GM18519 (cell line): Measurements from ENCODE around the gene SUN5.

Experiments
- ATAC-seq: cut with Tn5 transposase; IDR thresholded peaks from one replicate; pipeline ENCODE4 v1.9.1; 2021; ENCODE audit warnings: mild to moderate bottlenecking, moderate library complexity; ENCODE audit not compliant: unreplicated experiment, low FRiP score

Gene SUN5

DNA sequence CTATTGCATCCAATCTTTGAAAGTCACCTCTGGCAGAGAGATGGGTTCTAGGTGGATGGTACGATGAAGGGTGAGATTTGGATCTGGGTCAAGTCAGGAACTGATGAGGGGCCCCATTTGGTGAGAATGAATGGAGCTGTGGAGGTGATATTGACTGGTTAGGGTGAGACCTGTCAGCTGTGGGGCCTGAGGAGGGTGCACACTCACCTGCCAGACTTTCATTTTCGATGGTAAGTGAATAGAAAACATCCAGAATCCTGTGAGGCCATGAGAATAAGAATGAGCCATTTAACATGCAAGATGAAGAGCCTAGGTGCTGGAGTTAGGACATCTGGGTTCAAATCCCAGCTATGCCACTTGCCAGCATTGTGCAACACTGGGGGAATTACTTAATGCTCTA, 6.8 kb downstream of the SUN5 start:
- ATAC-seq: no peak

DNA sequence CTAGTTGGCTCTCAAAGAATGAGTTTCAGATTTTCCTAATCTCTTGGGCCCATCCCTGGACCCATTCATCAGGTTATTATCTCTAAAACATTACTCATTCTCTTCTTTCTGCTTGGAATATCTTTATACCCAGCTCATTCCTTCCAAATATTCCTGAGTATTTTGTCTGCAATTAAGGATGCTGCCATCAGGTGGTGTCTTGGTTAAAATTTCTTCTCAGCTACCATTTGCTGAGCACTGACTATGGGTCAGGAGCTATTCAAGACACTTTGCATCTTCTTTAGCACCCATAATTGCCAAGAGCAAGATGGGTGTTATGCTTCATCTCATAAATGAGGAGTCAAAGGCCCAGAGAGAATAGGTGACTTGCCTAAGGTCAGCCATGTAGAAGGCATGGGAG, 8.4 kb downstream of the SUN5 start:
- ATAC-seq: no peak

DNA sequence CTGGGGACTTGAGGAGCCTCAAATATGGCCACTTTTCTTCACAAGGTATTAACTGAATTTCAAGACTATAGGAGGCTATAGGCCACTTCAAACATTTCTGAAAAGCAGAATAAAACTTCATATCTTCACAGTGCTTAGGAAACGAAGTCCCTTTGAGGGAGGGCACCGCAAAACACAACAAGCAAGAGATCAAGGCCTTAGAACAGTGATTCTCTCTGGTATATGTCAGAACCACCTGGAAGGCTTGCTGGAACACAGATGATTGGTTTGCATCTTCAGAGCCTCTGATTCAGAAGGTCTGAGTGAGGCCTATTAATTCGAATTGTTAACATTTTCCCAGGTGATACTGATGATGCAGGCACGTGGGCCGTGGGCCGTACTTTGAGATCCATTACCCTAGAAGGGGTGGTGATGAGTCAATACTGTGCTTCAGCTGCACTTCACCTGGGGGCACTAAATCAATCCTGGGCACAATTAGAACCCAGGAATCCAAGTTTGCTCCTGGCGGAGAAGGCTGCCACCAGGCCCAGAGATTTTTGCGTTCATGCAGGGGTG, 10.7 kb downstream of the SUN5 start:
- no peak for ATAC-seq

DNA sequence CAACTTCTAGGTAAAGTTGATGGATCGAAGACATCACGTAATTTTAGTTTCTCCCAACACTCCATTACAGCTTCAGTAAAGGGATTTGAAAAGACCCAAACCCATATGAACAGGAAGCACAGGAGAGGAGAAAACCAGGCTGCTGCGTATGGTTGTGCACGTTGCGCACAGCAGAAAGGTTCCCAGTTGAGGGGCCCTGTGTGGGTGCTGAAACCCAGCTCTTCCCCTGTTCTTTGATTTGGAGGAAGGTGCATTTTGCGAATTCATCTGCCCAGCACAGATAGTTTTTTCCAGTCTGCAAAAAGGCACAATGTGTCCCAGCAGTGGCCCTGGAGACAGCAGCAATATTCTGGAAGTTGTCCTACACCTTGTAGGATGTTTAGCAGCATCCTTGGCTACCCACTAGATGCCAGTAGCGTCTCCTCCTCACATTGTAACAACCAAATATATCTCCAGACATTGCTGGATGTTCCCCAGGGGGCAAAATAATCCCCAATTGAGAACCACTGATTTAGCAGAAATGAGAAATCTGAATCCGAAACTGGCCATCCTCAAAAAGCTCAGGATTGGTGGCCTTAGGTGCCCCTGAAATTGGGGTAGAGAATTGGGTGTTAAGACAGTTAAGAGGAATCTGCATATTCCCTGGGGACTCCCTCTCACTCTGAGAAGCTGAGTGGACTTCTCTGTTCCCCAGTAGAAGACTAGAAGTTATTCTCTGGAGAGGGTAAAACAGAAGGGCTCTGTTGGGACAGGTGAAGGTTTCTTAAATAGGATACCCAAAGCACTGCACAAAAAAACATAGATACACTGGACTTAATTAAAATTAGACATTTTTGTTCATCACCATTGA, 12.2 kb downstream of the SUN5 start:
- no peak for ATAC-seq

DNA sequence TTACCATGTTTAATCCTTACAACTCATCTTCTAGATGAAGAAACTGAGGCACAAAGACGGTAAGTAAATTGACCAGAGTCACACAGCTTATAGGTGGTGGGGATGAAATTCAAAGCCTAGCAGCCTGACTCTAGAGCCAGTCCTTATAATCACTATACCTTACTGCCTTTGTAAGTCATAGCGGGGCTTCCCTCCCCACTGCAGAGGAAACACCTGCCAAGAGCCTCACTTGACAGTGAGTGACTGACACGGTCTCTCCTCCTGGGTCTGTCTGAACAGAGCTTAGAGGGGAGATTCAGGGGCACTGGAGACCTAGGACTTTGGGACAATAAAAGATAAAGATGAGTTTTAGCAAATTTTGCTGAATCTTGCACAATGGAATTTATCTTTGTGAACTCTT, 12.8 kb downstream of the SUN5 start:
- ATAC-seq: no peak

DNA sequence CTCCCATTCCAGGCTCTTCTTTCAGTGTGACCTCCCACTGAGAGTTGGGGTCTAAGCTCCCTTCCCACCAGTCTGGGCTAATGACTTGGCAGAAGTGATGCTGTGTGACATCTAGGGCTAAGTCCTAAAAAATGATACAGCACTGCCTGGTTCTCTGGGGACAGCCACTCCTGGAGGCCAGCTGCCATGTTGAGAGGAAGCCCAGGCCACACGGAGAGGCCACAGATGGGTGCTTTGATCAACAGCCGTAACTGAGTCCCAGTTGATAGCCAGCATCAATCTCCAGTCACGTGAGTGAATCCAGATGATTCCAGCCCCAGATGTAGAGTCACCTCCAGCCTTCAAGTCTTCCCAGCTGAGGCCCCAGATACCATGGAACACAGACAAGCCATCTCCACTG, 13.8 kb downstream of the SUN5 start:
- no peak for ATAC-seq

DNA sequence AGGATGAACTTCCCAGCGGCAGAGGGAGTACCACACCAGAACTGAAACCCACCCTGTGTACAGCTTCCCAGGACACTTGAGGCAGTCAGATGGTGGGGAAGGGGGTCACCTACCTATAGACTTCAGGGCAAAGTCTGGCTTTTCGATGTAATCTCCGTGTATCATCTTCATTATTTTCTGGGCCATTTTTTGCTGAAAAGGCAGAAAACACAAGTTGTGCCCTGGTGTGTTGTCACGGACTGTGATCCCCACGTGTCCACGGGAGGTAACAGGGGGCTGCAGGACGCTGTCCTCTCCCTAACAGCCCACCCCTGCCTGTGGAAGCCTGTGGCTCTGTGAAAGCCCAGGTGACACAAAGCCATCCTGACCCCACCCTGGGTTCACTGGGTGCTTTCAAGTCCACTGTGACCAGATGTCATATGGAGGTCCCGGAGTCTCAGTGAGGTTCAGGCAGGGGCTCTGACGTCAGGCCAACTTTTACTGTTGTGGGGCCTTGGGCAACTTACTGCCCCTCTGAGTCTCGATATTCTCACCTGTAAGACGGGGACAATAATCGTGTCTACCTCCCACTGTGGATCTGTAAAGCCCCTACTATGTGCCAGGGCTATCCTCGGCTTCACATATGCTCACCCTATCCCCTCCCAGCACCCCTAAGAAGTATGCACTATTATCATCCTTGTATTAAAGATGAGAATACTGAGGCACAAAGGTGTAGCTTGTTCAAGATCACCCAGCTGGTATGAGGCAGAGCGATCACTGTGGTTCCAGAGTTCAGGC, 14.5 kb downstream of the SUN5 start:
- ATAC-seq: no peak

DNA sequence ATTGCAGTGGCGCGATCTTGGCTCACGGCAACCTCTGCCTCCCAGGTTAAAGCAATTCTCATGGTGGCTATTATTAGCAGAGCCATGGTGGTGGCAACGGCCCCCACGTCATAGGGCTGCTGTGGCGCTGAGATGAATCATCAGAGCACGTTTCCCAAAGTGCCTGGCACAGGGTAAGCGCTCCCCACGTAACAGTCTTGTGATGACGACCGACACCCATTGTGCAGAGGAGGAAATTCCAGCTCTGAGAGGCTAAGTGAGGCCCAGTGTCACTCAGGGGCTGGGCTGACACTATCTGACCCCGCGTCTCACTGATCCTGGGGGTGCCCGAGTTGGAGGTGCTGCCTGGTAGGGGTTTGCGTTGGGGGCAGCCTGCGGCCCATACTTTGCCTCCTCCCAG, 16.2 kb downstream of the SUN5 start:
- ATAC-seq: no peak

DNA sequence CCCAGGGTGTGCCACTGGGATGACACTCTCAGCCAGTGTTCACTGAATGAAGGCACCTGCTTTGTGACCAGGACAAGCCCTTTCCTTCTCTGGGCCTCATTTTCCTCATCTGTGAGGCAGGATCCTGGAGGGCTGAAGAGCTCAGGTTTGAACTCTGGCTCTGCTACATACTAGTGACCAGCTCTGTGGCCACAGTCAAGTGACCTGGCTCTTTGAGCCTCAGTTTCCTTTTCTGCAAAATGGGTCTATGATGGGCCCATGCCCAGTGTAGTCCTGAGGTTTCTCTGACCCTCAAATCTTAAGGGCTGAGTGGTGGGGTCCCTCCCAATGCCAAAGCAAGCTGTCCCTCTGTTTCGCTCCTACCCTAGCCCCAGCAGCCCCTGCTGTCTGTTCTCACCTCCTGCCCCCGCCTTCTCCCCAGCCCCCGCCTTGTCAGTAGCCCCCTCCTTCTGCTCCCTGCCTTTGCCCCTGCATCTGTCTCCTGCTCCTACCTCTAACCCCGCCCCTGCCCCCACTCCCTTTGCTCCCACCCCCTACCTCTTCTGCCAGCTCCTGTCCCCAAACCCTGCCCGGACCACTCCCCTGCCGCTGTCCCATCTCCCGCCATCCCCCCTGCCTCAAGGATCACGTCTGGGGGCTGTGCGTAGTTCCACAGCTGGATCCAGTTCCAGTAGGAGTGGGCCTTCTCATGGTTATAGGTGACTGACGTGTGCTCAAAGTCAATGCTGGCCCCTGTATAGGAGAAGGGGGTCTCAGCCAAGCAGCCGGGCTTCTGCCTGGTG, 17.0 kb downstream of the SUN5 start:
- no peak for ATAC-seq

DNA sequence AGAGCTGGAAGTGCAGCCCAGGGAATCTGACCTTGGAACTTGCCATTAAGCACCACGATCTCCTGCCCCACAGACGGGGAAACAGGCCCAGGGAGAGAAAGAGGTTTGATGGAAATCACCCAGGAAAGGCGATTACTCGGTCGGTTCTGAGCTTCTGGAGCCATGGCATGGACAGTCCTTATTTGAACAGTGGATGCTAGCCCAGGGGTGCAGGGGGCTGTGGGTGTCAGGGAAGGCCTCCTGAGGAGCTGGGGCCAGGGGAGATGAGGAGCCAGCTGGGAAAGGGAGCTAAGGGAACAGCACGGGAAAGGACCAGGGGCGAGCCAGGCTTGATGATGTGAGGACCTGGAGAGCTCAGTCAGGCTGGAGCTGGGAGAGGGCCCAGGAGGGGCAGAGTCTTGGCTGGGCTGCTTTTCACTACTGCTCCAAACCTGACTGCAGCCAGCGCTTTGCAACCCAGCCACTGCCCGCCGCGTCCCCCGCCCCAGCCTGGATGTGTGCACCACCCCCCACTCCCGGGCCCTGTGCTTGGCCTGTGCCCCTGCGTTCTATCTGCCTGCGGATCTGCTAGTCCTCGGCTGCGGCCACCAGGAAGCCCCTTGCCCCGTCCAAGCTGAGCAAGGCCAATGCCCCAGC, 17.8 kb downstream of the SUN5 start:
- ATAC-seq: no peak

DNA sequence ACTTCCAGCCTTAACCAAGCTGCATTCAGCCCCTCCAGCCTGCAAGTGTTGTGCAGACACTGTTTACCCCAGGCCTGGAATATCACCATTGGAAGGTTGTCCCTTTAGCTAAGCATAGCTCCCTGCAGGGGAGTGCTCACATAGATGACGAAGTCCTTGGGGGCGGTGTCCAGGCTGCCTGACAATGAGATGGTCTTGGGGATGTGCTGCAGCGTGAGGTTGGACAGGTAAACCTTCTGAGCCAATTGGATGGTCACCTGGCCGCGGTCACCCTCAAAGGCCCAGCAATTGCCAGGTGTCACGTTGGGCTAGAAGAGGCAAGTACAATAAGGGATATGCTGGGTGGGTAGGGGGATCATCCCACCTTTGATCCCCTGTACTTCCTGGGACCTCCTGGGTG, 18.6 kb downstream of the SUN5 start:
- no peak for ATAC-seq

DNA sequence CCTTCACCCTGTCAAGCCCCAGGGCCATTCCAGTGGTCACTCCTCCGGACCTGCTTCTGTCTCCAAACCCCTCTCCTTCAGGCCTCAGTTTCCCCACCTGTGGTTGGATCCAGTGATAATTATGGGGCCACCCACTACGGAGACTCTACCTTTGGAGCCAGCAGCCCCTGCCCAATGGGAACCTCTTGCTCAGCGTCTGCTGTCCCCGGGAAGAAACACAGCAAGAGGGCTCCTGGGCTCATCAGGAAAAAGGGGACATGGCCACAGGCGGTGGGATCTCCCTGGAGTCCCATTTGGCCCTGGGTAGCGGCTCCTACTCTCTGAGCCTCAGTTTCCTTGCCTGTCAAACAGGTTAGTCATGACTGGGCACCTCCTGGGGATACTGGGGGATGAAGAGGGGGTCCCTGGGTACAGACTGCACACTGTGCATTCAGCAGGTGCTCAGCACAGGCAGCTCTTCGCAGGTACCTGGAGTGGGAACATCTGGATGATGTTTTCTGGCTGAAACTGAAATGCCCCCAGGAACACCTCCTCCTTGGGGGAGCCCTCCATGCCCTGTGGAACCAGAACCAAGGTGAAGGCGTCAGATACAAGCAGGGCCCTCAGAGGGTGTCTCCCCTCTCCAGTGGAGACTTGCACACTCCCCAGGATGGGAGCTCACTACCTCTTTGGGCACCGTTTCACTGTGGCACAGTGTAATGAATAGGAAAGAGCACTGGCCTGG, 19.4 kb downstream of the SUN5 start:
- no peak for ATAC-seq

DNA sequence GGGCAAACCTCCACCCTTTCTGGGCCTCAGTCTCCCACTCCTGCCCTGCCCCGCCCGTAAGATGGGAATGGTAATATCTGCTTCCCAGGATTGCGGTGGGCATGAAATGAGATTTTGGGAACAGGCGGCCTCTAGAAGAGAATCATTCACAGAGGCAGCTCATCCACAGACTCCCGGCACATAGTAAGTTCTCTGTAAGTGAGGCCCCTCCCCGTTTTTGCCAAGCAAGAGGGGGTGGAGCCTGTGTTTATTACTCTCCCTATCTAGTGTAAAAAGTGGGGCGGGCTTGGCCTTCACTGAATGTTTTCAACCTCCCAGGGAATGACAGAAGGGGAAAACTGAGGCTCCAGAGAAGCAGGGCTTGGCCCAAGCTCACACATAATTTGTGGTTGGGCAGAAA, 20.0 kb downstream of the SUN5 start:
- no peak for ATAC-seq

DNA sequence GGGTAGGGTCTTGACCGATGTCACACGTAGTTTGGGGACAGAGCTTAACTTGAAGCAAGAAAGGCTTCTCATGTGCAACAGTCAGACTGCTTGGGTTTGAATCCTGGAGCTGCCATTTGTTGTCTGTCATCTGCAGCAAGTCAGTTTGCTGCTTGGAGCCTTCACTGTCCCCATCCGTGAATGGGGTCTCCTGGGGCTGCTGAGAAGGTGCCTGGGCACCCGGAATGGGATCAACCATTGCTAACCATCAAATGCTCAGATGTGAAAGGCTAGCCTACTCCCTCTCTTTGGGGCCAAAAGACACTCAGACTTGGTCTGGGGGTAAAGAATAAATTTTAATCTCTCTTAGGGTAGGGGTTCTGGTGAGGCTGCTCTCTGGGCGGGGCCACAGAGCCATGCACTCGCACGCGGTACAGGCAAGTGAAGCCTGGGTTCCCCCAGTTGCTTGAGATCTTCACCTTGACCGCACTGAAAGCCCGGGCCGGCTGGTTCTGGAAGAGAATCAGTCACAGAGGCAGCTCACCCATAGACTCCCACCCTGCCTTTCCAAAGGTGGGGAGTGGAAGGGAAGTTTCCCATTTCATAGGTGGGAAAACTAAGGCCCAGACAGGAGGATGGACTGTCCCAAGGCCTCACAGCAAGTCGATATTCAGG, 20.6 kb downstream of the SUN5 start:
- no peak for ATAC-seq

DNA sequence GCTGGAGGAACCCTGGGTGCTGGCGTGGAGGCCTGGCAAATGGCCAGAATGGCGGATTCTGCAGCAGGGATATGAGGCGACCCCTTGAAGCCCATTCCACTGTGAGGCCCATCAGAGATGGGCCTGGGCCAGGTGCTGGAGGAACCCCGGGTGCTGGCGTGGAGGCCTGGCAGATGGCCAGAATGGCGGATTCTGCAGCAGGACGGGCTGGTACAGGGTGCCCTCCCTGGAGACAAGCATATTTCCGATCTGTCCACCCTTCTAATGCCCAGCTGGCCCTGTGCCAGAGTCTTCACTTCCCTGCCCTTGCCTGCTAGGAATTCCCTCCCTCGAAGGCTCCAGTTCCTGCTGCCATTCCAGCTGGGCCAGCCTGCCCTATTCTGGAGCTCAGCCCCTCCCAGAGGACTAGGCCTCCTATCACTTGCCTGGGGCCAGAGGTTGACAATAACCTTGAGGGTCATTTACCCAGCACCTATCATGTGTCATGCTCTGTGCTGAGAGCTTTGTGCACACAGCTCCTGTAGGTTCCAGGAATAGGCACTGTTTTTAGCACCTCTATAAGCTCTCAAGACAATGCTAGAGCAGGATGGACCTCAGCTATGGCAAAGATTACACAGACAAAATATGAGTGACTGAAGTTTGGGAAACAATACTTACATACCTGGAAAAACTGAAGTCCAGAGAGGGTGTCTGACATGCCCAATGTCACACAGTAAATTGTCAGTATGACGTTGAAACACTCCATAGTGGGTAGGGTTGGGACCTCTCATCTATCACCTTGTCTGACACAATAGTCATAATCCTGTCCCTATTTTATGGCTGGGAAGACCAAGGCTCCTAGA, 21.4 kb downstream of the SUN5 start:
- no peak for ATAC-seq

DNA sequence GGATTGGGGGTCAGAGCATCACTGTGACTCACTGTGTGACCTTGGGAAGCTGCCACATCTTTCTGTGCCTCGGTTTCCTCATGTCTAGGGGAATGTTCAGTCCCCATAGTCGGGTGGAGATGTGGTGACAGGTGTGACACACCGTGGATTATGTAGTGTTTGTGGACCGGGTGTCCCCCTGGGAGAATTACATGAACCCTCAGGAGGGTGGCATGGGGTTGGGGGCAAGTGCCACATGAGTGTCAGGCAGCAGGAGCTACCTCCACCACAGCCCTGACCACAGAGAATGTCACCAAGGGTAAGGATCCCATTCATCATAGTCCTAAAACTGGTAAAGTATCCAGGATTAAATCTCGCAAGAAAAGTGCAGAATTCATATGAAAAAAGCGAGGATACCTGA, 23.2 kb downstream of the SUN5 start:
- no peak for ATAC-seq

DNA sequence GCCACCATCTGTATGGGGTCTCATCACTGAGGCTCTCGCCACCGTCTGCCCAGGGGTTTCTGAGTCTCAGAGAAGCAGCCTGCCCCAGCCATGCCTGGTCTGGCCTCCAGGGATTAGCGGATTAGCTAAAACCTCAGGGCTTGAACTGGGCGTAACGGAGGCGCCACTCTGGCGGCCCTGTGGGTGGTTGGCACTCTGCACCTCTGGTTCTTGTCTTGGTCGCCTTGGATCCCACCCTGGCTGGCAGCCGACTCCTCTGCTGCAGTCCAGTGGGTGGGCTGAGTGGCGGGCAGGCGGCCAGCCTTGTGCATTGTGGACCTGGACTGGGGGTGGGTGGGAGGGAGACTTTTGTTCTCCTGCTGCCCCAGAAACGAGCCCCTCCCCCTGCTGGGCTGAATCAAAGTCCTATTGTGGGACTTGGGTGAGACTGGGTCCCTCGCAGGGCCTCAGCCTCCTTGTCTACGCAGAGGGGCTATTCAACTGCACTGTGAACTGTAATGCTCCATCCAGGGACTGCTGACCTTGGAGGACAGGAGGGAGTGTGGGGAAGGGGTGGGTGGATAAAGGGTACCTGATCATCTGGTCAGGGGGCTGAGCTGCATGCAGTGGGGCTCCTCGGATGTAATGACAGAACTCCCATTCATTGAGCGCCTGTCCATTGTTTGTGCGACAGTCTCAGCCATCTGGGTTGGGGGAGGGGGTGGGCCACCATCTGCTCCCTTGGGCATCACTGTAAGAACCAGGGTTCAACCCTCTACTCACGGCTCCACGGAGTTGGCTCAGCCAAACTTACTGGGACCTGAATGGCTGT, 23.9 kb downstream of the SUN5 start:
- ATAC-seq: no peak
